Thymus (tissue), 14 donors: ENCODE measurements around the gene MAP6. TPM values are rescaled to one million over a fixed set of nuclear protein-coding genes. Genes with fewer than 3 reads are reported as not detected.

Experiments
- DNase-seq, 9 donors: peaks; one replicate each; pipeline ENCODE4 v3.0.0-alpha.2; 2013; ENCODE audit warnings: low spot score in 9 of 9, low read depth in 6 of 9, missing footprints in 1 of 9
- H3K27ac ChIP-seq, 2 donors: one replicate each; pipeline ENCODE4 v1.5.1; 2013; ENCODE audit warnings: control low read depth in 1 of 2, low read depth in 1 of 2, low read length in 1 of 2, mild to moderate bottlenecking in 1 of 2, moderate library complexity in 1 of 2
- H3K27me3 ChIP-seq, 2 donors: one replicate each; pipeline ENCODE4 v1.5.1; 2013; ENCODE audit warnings: low read length in 1 of 2; ENCODE audit not compliant: control insufficient read depth in 2 of 2, insufficient read depth in 1 of 2
- H3K36me3 ChIP-seq, 2 donors: one replicate each; pipeline ENCODE4 v1.5.1; 2013; ENCODE audit warnings: low read length in 1 of 2, mild to moderate bottlenecking in 1 of 2, moderate library complexity in 1 of 2; ENCODE audit not compliant: control insufficient read depth in 2 of 2, insufficient read depth in 2 of 2
- H3K4me1 ChIP-seq, 2 donors: one replicate each; pipeline ENCODE4 v1.5.1; 2013; ENCODE audit warnings: low read length in 2 of 2; ENCODE audit not compliant: control insufficient read depth in 2 of 2, insufficient read depth in 2 of 2
- H3K4me3 ChIP-seq, 2 donors: one replicate each; pipeline ENCODE4 v1.5.1; 2013; ENCODE audit warnings: low read length in 2 of 2, control low read depth in 1 of 2, mild to moderate bottlenecking in 1 of 2
- H3K9me3 ChIP-seq, 2 donors: one replicate each; pipeline ENCODE4 v1.5.1; 2013; ENCODE audit warnings: low read length in 1 of 2, mild to moderate bottlenecking in 1 of 2; ENCODE audit not compliant: control insufficient read depth in 2 of 2, insufficient read depth in 1 of 2
- WGBS: extraction: QIAGEN DNeasy Blood & Tissue Kit; methylation state at CpG from one replicate; pipeline ENCODE4 v1.1.7; 2013; 5-methylcytosine and 5-hydroxymethylcytosine counted together
- long read RNA-seq, 10 donors: transcript quantifications; one replicate each; lab custom pipeline, GENCODE V29; 2026
- polyA plus RNA-seq: library from polyadenylated mRNA; stranded (reverse); fragments of 200-250 nt; gene quantifications from one replicate; pipeline ENCODE4 v1.2.3, GENCODE V29; 2013
- total RNA-seq: library from RNA; stranded (reverse); fragments of 120-200 nt; gene quantifications from one replicate; pipeline ENCODE4 v1.2.4, GENCODE V29; 2013
- donor health status: healthy.

Gene MAP6
- 1.3 TPM for total RNA-seq
- polyA plus RNA-seq: 1.3 TPM
- long read RNA-seq, donor 1: 0 reads
- long read RNA-seq, donor 2: 0 reads
- long read RNA-seq, donor 3, full-length matches to known transcripts: 1 of 1 reads
- long read RNA-seq, donor 3, partial matches to known transcripts: 0 of 1 reads
- long read RNA-seq, donor 3, other reads (novel, unspliced or antisense): 0 of 1 reads
- long read RNA-seq, donor 4: 0 reads
- long read RNA-seq, donor 5: 0 reads
- long read RNA-seq, donor 6: 0 reads
- long read RNA-seq, donor 7, partial matches to known transcripts: 0 of 2 reads
- long read RNA-seq, donor 7, other reads (novel, unspliced or antisense): 0 of 2 reads
- long read RNA-seq, donor 8: 0 reads
- long read RNA-seq, donor 9: 0 reads
- long read RNA-seq, donor 10: 0 reads

DNA sequence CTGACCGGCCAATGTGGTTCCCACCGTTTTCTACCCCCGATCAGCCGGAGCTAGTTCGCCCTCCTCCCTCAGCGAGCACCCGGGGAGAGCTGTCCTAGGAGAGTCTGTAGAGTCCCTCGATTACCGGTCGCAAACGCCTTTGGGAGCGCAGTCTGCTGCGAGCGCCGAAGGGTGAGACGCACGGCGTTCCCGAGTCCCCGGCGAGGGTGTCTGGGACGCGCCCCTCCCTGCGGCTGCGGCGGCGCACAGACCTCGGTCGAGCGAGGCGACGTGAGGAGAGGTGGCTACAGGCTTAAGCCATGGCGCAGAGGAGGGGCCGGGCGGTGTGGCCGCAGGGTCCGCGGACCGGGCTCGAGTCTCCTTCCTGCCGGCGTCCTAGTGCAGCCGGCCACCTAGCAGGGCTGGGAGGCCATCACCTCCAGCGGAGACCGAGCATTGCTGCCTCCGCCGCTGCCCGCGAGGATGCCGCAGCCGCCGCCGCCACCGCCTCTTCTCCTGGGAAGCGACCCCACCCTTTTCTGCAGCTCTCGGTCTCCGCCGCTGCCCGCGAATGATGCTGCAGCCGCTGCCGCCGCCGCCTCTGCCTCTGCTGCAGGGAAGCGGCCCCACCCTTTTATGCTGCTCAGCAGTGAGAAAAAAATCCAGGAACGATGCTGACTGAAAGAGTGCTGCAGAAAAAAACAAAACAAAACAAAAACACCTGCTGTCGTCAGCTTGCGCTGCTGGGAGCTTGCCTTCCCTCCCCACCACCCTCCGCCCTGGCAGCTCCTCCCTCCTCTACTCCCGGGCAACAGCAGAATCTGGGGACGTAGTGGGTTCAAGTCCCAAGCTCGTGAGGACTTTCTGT is at the start of gene MAP6:
Gene MAP6, minus strand, starts transcription at position 588 of the 847 bp plus-strand sequence. CDS start 669 bp downstream, outside the sequence.
- H3K4me3 ChIP-seq: peak within 1 kb of the TSS; percentile 8 to 20
- no peaks in the 10 kb centered on the region for H3K36me3 ChIP-seq
- H3K9me3 ChIP-seq: peaks cover 0 to 10% of the 10 kb centered on the region in 2 donors
- H3K27ac ChIP-seq: no peak within 1 kb of the TSS
- peaks cover 9 to 12% of the 10 kb centered on the region in 2 donors for H3K4me1 ChIP-seq
- DNase-seq: peak in 2 of 9 donors; percentile 13 to 16
- peaks cover 41 to 85% of the 10 kb centered on the region in 2 donors for H3K27me3 ChIP-seq
- 3% methylated on average over 72 of the region's 72 CpGs for WGBS

DNA sequence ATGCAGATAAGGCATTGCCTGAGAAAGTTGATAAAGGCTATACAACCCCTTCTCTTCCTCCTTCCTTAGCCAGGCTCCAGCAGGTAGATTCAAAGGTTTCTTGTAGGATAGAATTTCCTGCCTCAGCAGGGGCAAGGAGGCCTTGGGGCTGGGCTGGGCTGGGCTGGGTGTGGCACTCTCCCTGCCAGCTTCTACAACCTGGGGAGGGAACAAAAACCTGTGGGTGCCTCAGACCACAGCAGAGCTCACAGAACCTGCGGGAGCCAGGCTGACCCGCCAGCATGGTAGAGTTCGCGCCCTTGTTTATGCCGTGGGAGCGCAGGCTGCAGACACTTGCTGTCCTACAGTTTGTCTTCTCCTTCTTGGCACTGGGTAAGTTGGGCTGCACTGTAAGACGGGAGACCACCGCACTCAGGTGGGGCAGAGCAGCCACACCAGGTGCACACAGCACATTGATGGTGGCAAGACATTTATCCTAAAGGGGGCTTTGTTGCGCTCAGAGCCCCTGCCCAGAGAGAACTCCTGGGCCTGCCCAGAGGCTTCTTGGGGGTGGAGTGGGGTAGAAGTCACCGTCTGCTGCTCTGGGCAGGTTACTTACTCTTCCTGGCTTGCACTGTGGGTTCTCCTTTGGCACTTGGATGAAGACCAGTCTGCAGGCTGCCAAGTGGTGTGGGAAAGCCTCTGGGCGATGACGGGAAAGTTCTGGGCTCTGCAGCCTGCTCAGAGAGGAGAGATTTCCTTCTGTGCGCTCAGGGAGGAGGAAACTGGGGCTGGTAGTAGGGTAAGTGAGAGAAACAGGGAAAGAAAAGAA is 49.0 kb upstream of the MAP6 start, which contains the start of gene MOGAT2:
Gene MOGAT2, plus strand, starts transcription at position 231 of the 811 bp plus-strand sequence. Its CDS starts 51 bp downstream, at position 282.
- Histone ChIP-seq H3K9me3 (no peaks in the 10 kb centered on the region), H3K4me3 (no peak within 1 kb of the TSS), H3K27me3 (no peaks in the 10 kb centered on the region), H3K36me3 (no peaks in the 10 kb centered on the region), H3K4me1 (peaks cover 0 to 4% of the 10 kb centered on the region in 2 donors), H3K27ac (no peak within 1 kb of the TSS)
- 96% methylated on average over 13 of the region's 13 CpGs for WGBS
- no peak for DNase-seq

- Histone ChIP-seq H3K36me3 (no peaks in the 10 kb centered on the region), H3K27me3 (no peaks in the 10 kb centered on the region), H3K9me3 (no peaks in the 10 kb centered on the region), H3K4me1 (no peaks in the 10 kb centered on the region), H3K27ac (no peak overlapping the region), H3K4me3 (no peak overlapping the region)
- no peak for DNase-seq
- WGBS: 94% methylated on average over 3 of the region's 3 CpGs
These were observed 47.8 kb upstream of the MAP6 start for GRCh38 chr11:75716659-75717058.

DNA sequence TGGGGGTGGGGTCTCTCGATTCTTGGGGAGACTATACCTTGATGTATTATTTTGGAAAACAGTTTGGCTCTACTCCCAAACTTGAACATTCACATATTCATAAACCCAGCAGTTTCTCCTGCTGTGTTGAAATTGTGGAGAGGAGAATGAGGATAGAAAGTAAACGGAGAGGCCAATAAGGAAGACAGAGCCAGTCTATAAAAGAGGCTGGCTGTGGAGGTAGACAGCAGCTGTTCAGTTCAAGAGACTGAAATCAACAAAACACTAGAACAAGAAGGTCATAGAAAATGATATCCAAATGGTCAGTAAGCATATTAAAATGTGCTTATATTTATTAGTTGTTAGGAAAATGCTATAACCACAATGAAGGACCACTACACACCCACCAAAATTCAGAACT is 46.9 kb upstream of the MAP6 start:
- H3K9me3 ChIP-seq: no peaks in the 10 kb centered on the region
- no peaks in the 10 kb centered on the region for H3K36me3 ChIP-seq
- H3K4me1 ChIP-seq: no peaks in the 10 kb centered on the region
- H3K27ac ChIP-seq: no peak overlapping the region
- 97% methylated on average over 2 of the region's 2 CpGs for WGBS
- DNase-seq: no peak
- H3K27me3 ChIP-seq: no peaks in the 10 kb centered on the region
- H3K4me3 ChIP-seq: no peak overlapping the region

DNA sequence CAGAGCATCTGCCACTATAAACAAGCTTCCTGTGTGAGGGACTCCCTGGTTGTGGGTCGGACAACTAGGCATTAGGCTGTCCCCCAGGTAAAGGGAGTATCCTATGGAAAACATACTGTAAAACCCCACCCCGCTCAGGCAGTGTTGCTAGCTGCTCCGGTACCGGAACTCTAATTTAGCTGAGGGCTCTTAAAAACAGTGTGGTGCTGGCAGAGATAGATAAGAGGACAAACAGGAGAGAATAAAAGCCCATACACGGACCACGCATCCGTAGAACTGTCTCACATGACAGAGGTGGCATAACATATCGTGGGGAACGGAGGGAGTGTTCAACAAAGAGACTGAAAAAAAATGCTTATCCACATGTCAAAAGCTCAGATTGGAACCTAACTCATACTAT is 45.4 kb upstream of the MAP6 start:
- Histone ChIP-seq H3K27me3 (no peaks in the 10 kb centered on the region), H3K4me3 (no peak overlapping the region), H3K4me1 (no peaks in the 10 kb centered on the region), H3K9me3 (no peaks in the 10 kb centered on the region), H3K36me3 (no peaks in the 10 kb centered on the region), H3K27ac (no peak overlapping the region)
- no peak for DNase-seq
- WGBS: 84% methylated on average over 9 of the region's 9 CpGs

- no peak overlapping the region for H3K27ac ChIP-seq
- no peaks in the 10 kb centered on the region for H3K36me3 ChIP-seq
- no peak overlapping the region for H3K4me3 ChIP-seq
- 9% methylated on average over 17 of the region's 17 CpGs for WGBS
- no peaks in the 10 kb centered on the region for H3K9me3 ChIP-seq
- DNase-seq: peak; percentile 30 to 74 (median 51)
- H3K27me3 ChIP-seq: no peaks in the 10 kb centered on the region
- H3K4me1 ChIP-seq: no peaks in the 10 kb centered on the region
These were observed 37.5 kb upstream of the MAP6 start for GRCh38 chr11:75706260-75706729.

GRCh38 chr11:75705541-75705940 is 36.7 kb upstream of the MAP6 start:
- Histone ChIP-seq H3K9me3 (no peaks in the 10 kb centered on the region), H3K27ac (no peak overlapping the region), H3K27me3 (no peaks in the 10 kb centered on the region), H3K4me3 (no peak overlapping the region), H3K36me3 (no peaks in the 10 kb centered on the region), H3K4me1 (no peaks in the 10 kb centered on the region)
- WGBS: 90% methylated on average over 3 of the region's 3 CpGs
- no peak for DNase-seq

DNA sequence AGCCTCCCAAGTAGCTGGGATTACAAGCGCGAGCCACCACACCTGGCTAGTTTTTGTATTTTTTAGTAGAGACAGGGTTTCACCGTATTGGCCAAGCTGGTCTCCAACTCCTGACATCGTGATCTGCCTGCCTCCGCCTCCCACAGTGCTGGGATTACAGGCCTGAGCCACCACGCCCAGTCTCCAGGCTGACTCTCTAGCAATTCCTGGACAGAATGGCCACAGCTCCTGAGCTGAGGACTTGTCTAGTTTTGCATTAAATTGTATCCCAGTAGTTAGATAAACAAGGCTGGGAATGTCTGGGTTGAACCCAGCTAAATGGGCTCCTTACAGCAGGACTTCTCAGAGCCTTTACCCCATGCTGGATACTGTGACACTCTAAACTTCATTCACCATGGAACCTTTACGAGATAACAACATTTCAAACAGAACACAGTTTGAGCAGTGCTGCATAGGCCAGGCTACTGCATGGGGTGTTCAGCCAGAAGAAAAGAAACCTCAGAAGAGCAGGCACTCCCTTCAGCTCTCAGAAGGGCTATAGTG is 34.9 kb upstream of the MAP6 start:
- WGBS: 97% methylated on average over 7 of the region's 7 CpGs

More for the DNA sequence above, 34.9 kb upstream of the MAP6 start:
- Histone ChIP-seq H3K9me3 (no peaks in the 10 kb centered on the region), H3K4me3 (no peak overlapping the region), H3K4me1 (no peaks in the 10 kb centered on the region), H3K36me3 (no peaks in the 10 kb centered on the region), H3K27me3 (no peaks in the 10 kb centered on the region), H3K27ac (no peak overlapping the region)
- no peak for DNase-seq
